Astrocyte of the spinal cord (primary cell): ENCODE measurements around the gene NIPA2.

Experiments
- DNase-seq: peaks from one replicate; pipeline ENCODE4 v3.0.0; 2011; ENCODE audit warnings: low read depth, low spot score
- H3K4me3 ChIP-seq: 2 replicates; pipeline ENCODE4 v1.5.1; 2011; ENCODE audit warnings: low read depth, mild to moderate bottlenecking, low read length, moderate library complexity
- in situ Hi-C: cut with HindIII; loops from 2 replicates; pipeline ENCODE4 v1.10.0; 2017; ENCODE audit warnings: low sequenced_read_pairs
- TF ChIP-seq, protein P1 (sequence below): IDR thresholded peaks from 2 replicates; pipeline ENCODE4 v1.5.1; 2012; ENCODE audit warnings: low read depth, mild to moderate bottlenecking, low read length, inconsistent platforms

The NIPA2 gene

DNA sequence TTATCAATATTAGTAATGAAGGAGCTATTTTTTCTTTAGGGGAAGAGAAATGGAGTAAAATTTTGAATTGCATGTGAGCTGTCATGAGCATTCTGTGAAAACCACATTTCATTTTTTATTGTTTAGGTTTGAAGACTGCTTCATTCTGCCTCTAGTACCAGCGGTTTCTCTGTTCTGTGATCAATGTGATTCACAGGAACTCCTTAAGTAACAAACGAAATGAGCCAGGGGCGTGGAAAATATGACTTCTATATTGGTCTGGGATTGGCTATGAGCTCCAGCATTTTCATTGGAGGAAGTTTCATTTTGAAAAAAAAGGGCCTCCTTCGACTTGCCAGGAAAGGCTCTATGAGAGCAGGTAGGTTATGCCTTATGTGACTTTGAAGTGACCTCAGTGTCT, 13.0 kb downstream of the NIPA2 start:
- H3K4me3 ChIP-seq, result no peak overlapping the region
- TF ChIP-seq, protein P1, sequence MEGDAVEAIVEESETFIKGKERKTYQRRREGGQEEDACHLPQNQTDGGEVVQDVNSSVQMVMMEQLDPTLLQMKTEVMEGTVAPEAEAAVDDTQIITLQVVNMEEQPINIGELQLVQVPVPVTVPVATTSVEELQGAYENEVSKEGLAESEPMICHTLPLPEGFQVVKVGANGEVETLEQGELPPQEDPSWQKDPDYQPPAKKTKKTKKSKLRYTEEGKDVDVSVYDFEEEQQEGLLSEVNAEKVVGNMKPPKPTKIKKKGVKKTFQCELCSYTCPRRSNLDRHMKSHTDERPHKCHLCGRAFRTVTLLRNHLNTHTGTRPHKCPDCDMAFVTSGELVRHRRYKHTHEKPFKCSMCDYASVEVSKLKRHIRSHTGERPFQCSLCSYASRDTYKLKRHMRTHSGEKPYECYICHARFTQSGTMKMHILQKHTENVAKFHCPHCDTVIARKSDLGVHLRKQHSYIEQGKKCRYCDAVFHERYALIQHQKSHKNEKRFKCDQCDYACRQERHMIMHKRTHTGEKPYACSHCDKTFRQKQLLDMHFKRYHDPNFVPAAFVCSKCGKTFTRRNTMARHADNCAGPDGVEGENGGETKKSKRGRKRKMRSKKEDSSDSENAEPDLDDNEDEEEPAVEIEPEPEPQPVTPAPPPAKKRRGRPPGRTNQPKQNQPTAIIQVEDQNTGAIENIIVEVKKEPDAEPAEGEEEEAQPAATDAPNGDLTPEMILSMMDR, result no peak
- no peak for DNase-seq
- in situ Hi-C loops, result no loop called here

DNA sequence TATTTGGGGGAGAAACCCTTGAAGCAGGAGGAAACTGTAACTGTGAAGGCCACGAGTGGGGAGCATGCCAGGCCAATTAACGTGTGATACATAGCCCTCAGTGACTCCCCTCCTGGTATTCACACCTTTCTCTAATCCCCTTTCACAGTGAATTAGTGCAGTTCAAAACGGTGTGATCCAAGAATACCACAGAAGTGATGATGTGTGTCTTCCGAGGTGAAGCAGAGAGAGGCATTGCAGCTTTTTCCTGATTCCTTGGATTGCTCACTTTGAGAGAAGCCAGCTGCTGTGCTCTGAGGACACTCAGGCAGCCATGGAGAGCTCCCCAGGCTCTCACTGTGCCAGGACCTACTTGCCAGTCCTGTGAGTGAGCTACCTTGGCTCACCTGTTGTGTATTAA, 17.3 kb downstream of the NIPA2 start:
- no peak for DNase-seq
- TF ChIP-seq, protein P1, result no peak
- in situ Hi-C loops, result no loop called here
- no peak overlapping the region for H3K4me3 ChIP-seq

DNA sequence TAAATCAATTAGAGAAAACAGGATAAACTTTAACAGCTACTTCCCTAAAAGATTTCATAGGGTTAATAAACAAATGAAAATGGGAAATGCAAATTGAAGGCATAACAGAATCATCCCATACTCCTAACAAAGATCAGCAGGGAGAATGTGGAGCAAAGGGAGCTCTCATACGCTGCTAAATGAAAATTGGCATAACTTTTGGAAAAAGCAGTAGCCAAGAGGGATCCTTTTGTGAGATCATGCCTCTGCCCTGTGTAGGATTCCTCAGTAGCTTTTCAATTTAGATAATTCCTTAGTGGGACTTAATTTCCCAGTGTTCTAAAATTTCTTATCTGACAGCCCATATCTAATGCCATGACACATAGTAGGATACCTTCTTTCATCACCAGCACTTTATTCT, 18.2 kb downstream of the NIPA2 start:
- TF ChIP-seq, protein P1, result no peak
- in situ Hi-C loops, result no loop called here
- H3K4me3 ChIP-seq, result no peak overlapping the region
- no peak for DNase-seq

DNA sequence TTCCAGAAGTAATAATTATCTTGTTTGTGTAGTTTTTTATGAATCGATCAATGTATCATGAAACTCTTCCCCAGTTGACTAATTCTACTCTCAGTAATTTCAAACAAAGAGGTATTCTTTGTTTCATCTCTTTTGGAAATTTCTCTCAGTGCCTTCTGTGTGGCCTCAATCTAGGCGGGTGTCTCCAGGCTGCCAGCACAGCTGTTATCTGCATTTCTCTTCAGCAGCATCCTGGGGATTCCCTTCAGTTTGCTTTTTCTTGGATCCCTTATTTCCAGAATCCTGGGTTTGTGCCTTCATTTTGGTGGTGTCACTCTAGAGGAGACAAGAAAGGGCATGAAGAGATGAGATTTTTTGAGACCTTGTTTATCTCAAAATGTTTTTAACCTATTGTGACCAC, 22.7 kb downstream of the NIPA2 start:
- in situ Hi-C loops, result no loop called here
- TF ChIP-seq, protein P1, result no peak
- no peak for DNase-seq
- H3K4me3 ChIP-seq, result no peak overlapping the region

DNA sequence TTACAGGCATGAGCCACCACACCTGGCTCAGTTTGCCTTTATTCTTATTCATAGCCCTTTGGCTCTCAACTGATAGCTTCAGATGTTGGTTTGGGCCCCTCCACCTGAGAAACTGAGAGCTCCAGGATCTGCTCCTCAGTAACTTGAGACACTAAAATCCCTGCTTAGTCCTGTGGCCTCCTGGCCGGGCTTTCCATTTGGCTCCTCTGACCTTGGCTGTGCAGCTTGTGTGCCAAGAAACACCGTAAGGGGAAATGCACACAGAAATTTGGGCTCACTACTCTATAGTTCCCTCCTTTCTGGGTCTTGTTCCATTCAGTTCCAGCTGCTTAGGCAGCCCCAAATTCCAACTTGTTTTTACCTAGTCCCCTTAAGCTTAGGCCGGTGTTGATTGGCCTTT, 24.9 kb downstream of the NIPA2 start:
- DNase-seq, result no peak
- in situ Hi-C loops, result no loop called here
- H3K4me3 ChIP-seq, result no peak overlapping the region
- TF ChIP-seq, protein P1, result no peak

DNA sequence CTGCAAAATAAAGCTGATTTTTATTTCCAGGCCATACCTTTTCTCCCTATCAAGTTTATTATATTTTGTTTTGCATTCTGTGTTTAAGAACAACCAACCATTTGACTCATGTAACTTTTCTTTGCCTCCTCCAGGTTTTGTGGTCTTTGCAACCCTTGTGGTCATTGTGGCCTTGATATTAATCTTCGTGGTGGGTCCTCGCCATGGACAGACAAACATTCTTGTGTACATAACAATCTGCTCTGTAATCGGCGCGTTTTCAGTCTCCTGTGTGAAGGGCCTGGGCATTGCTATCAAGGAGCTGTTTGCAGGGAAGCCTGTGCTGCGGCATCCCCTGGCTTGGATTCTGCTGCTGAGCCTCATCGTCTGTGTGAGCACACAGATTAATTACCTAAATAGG, 27.6 kb downstream of the NIPA2 start:
- in situ Hi-C loops, result no loop called here
- peak; percentile 73 for DNase-seq
- no peak overlapping the region for H3K4me3 ChIP-seq
- TF ChIP-seq, protein P1, result no peak

DNA sequence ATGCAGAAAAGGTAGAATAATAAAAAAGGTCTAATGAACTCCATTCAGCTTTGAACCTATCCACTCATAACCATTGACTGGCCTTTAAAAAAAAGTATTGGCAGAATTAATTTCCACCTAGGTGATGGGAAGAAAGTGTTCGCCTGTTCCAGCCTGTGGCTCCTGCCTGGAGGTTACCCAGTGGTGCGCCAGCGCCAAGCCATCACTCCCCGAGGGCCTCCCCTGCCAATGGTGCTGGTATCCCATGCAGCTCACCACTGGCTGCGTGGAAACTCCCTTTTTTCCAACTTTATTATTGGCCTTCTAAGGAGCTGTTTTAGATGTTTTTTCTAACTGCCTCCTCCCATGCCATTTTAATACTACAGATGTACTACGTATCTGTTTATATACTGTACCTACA, 29.4 kb downstream of the NIPA2 start:
- no peak overlapping the region for H3K4me3 ChIP-seq
- no peak for DNase-seq
- in situ Hi-C loops, result no loop called here
- TF ChIP-seq, protein P1, result no peak
